Astrocyte of the hippocampus (primary cell): ENCODE results near the gene FKBP3.
"Not testable (repeated sequence)": the region's sequence is repeated elsewhere in the genome, so short reads cannot be mapped to it uniquely, and the experiment has no call there.

Experiments
- DNase-seq: peaks from one replicate; pipeline ENCODE4 v3.0.0; 2011; ENCODE audit warnings: low read depth, low spot score

Gene FKBP3

DNA sequence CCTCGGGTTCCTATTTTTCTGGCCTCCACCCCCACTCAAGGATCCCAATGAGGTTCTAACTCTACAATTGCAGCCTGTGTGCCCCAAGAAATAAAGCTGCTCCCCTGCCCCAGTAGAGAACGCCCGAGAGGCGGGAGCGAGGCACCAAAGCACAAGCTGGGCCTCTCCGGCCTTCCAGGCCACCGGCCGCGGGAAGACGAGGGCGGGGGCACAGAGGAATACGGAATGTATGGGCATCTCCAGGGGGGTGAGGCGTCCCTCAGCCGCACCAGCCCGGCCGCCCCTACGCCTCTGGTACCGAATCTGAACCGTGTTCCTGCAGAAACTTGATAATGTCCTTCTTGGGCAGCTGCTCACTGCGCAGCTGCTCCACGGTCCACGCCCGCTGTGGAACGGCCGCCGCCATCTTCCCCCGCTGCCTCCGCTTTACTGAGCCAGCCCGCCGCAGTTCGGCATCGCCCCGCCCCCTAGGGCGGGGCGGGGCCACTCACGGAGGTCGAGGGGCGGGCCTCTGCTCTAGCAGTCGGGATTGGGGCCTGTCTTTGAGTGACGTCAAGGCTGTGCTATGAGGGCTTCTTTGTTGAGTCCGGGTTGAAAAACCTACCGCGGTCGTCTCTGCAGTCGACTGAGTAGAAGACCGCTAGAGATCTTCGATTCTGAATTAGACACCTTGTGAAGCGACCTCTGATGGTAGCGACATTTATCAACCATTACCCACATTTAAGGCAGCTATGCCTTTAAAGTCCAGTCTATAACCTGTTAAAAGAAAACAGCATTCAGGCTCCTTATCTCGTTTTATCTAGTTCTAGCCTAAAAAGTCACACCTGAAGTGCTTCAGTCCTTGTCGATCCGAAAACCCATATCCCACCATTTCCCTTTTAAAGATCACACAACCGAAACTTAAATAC, at the start of gene FKBP3:
Gene FKBP3 (minus strand): TSS at position 431 of the 908 bp plus-strand sequence. CDS start 25 bp downstream, at position 406.
- peak; percentile 99 for DNase-seq

DNA sequence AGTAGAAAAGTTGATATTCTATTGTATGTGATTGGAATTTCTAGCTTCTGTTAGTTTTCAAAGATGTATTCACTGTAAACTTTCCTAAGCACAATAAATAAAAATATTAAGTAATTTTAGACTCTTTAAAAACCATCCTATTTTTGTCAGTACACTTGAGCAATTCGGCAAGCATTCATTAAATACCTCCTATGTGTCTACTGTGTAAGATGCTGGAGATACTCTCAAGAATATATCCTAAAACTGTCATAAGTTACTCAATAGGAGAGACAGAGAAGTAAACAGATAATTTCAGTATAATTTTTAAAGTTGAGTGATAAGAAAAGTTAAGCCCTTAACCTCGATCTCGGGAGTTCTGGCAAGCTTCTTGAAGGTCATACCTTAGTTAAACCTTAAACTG, 47.5 kb upstream of the FKBP3 start:
- no peak for DNase-seq

DNA sequence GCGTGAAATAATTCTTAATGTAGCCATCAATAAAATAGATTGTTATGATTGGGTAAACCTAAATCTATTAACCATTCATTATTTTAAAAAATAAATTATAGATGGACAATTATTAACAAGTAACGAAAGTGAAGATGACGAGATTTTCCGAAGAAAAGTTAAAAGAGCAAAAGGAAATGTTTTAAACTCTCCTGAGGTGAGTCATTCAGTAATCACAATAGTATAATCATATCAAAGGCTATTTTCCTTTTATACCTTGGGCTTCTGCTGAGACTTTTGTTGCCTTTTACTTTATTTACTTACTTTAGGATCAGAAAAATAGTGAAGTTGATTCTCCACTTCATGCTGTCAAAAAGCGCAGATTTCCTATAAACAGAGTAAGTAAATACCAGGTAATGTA, 47.0 kb upstream of the FKBP3 start:
- peak; percentile 19 for DNase-seq

DNA sequence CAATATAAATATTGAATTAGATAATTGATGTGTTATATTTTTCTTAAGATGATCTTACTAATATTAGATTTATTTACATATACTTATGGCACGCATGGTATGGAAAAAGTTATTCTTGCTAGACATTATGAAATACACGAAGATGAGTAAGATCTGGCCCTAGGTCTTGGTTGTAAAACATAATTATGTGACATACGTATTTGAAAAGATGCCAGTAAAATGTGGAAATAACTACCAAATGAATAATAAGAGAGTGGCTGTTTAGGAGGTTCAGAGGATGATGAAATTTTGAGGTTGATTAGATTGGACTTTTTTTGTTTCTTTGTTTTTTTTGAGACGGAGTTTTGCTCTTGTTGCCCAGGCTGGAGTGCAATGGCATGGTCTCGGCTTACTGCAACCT, 42.8 kb upstream of the FKBP3 start:
- no peak for DNase-seq

DNA sequence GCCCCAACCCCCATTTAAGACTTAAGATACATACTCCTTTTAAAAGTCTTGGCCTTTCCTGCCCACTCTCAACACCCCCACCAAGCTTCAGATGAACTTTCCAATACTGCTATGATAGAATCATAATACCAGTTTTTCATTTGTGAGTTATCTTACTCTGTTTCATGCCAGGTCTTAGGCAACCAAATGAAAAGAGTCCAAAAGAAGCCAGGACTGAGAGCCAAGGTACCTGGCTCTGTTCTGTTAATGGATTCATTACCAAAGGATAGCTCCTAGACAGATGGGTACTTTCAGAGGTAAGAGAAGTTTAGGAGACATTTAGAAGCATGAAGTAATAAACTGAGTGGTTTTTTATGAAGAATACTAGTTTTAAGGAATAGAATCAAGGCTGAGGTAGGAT, 35.6 kb upstream of the FKBP3 start:
- no peak for DNase-seq

DNA sequence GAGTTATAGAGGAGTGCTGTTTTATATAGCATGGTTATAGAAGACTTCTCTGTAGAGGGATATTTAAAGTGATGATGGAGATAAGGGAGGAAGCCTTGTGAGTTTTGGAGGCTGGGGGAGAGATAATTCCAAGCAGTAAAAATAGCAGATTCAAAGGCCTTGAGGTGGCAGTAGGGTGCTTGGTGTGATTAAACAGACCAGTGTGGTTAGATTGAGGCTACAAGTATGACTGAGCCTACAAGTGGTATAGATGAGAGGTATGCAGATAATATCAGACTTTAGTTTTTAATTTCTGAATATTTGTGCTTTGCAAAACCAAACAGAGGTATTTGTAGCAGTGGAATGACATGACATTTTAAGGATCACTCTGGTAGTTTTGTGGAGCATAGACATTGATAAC, 21.8 kb upstream of the FKBP3 start:
- DNase-seq, result peak; percentile 10

DNA sequence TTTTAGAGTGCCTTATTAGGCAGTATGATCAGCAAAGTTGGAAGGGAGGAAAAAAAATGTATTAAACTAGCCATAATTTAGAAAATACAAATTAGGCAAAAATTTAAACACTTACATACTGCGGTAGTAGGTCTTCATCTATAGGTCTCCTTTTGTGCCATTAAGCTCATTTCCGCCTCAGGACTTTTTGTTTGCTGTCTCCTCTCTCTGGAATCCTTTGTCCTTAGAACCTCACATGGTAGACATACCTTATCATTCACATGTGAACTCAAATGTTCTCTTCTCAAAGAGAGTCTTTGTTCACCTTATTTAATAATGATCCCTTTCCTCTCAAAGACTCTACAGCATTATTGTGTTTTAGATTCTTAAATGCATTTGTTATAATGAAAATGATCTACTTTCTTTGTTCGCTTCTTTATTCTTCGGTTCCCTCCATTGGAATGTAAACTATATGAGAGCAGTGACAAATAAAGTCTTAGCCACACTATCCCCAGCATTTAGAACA, 16.2 kb upstream of the FKBP3 start:
- DNase-seq, result no peak

DNA sequence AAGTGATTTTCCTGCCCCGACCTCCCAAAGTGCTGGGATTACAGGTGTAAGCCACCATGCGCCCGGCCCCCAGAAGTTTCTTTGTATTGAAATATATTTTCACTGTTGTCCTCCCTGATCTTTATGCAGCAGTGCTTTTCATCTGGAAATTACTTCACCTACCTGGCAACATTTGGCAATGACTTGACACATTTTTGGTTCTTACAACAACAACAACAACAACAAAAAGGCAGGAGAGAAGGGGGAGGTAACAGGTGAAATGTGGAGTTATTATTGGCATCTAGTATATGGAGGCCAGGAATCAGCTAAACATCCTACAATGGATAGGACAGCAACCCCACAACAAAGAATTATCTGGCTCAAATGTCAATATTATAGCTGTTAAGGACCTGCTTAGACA, 15.3 kb upstream of the FKBP3 start:
- no peak for DNase-seq

DNA sequence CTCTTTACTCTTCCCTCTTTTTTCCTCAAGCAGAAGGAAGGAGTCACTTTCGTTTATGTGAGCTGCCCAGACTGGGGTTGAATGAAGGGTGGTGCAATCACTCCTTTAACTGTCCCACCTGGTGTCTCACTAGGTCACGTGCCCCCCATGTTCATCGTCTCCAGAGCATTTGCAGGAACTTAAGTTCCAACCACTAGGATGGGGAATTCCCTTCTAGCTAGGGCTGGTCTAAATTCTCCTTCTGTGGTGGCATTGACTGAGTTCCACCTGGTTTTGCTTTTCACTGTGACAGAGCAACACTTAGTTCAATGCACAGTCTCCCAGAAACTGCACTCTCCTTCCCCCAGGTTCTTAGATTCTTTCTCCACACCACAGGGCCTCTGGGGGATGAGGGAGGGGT, 10.9 kb upstream of the FKBP3 start:
- DNase-seq, result no peak

DNA sequence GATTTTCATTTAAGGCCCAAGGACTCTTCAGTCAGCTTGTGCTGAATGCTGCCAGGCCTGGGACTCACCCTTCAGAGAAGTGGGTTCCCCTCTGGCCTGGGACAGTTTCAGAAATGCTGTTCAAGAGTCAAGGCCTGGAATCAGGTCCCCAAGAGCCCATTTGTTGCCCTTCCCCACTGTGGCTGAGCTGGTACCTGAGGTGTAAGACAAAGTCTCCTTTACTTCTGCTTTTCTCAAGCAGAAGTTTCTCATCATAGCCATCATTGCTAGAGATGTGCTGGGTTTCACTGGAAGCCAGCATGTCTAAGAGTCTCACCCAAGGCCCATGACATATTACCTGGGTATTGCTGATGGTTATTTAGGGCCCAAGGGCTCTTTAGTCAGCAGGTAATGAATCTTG, 10.4 kb upstream of the FKBP3 start:
- no peak for DNase-seq

DNA sequence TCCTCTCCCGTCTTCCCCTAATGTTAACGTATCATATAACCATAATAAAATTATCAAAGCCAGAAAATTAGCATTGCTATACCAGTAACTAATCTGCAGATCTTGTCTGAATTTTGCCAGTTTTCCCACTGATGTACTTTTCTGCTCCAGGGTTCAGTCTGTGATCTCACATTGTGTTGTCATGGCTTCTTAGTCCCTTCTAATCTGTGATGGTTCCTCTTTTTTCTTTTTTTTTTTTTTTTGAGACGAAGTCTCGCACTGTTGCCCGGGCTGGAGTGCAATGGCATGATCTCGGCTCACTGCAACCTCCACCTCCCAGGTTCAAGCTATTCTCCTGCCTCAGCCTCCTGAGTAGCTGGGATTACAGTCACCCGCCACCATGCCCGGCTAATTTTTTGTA, 7.8 kb upstream of the FKBP3 start:
- not testable (repeated sequence) for DNase-seq

DNA sequence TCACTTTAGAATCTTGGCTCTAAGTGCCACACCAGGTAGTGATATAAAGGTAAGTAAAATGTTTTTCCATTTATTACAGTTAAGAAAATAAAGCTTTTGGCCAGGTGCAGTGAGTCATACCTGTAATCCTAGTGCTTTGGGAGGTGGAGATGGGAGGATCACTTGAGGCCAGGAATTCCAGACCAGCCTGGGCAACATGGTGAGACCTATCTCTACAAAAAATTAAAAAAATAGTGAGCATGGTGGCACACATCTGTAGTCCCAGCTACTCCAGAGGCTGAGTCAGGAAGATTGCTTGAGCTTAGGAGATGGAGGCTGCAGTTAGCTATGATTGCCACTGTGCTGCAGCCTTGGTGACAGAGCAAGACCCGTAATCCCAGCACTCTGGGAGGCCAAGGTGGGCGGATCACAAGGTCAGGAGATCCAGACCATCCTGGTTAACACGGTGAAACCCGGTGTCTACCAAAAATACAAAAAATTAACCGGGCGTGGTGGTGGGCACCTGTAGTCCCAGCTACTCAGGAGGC, 6.4 kb upstream of the FKBP3 start:
- no peak for DNase-seq

DNA sequence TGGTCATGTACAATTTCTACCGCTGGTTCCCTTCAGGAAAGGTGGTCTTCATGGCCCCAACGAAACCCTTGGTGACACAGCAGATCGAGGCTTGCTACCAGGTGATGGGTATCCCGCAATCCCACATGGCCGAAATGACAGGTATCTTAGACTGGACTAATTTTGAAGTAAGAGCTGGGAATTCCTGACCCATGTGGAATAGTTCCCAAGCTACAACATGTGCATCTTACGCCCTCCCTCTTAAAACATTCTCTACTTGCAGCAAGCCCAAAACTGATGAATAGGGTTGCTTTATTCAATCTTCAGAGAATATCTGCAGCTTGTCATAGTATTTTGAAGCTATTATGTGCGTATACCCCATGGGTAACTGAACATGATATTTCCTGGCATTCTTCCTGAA, 2.1 kb upstream of the FKBP3 start:
- no peak for DNase-seq

DNA sequence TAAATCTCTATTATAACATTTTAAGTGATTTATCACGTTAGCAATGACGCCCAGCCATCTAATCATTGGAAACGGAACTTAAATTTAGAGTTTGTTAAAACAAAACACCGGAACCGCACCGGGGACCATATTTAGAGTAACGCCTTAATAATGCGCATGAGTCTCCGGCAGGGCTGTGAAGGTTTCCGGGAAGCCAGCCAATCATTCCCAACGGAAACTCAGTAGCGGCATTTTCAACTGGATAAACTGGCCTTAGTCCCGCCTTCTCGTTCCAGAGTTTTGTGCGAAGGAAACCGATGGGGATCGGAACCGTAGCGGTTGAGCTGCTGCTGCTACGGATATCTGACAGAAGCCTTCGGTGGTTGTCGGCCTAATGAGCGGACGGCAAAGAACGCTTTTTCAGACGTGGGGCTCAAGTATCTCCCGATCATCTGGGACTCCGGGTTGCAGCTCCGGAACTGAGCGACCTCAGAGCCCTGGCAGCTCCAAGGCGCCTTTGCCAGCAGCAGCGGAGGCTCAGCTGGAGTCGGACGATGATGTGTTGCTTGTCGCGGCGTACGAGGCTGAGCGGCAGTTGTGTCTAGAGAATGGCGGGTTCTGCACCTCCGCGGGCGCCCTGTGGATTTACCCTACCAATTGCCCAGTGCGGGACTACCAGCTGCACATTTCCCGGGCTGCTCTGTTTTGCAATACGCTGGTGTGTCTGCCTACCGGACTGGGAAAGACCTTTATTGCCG, 1.5 kb upstream of the FKBP3 start, which contains the start of gene FANCM:
Gene FANCM (plus strand): TSS at position 272 of the 737 bp plus-strand sequence. CDS start 102 bp downstream, at position 374.
- peak; percentile 98 for DNase-seq

DNA sequence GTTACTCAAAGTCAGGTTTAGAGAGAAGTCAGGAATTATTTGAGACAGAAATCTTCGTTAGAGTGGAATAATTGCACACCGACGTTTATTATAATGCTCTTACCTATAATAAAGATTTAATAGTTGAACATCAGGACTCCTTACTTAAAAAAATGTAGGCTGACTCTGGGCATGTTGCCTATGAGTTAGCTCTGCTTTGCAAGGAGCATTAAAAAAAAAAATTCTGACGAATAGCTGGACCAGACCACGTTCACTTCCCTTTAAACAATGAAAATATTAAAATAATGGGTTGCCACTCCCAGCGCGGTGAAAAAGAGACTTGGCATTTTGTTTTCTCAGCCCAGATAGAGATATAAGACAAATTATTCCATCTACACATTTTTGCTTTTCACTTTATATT, 875 bp upstream of the FKBP3 start:
- peak; percentile 44 for DNase-seq

DNA sequence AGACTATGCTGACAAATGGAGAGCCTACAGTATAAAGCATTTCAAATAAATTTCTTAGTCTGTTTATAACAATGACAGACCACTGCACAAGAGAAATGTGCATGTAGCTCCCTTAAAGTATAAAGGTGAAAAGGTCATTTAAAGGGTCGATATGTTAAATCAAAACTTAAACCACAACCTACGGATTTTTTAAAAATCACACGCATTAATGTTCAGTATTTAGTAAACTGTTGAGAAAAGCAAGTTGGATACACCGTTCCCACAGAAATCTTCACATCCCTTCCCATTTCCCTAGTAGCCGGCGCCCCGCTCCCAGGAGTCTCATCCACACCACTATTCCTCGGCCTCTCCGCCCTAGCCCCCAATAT, 614 bp downstream of the FKBP3 start:
- no peak for DNase-seq

DNA sequence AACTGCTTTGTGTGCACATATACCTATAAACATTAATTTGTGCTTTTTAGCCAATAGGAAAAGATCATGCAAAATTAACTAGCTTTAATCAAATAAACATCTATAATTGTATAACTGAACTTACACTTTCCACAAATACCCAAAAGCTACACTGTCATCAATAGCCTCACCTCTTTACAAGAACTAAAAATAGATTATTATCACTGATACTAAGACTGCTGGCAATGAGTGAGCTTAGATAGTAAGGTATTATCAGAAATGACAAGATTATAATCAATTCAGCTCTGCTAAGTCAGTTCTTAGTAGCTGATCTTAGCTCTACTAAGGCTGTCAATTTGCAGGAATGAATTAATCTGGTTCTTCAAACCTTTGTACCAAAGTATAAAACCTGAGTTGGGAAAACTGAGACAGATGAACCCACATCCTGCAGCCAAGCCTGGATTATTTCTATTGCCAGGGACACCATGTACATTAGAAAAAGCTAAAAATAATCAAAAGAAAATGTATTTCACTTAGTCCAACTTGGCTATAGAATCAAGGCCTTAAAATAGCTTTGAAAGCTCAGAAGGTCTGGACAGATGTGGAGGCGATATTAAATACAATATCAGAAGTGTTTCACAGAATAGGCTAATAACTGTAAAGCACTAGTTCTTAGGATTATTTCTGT, 5.2 kb downstream of the FKBP3 start:
- no peak for DNase-seq

DNA sequence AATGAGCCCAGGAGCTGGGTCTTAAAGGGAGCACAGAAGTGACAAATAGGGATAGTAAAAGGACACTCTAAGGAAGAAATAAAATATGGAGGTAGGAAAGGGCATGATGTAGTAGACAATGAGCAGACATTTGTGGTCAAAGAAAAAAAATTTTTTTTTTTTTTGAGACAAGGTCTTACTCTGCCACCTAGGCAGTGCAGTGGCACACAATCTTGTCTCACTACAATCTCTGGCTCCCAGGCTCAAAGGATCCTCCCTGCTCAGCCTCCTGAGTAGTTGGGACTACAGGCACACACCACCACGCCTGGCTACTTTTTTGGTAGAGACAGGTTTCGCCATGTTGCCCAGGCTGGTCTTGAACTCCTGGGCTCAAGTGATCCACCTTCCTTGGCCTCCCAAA, 8.5 kb downstream of the FKBP3 start:
- no peak for DNase-seq

DNA sequence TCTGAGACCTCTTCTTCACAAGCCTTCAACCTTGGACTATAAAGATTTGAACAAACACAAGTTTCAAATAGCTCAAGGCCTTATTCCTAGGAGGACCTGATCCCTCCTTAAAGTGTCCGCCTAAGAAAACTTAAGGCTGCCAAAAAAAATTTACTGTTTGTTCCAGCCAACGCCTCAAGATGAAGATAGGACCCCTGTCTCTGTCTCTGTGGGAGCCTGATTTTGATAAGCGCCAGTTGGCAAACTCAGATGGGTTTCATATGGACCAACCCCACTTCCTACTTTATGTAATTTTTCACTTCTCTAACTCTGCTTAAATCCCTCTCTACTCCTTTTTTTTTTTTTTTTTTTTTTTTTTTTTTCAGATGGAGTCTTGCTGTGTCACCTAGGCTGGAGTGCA, 11.0 kb downstream of the FKBP3 start:
- DNase-seq, result no peak

DNA sequence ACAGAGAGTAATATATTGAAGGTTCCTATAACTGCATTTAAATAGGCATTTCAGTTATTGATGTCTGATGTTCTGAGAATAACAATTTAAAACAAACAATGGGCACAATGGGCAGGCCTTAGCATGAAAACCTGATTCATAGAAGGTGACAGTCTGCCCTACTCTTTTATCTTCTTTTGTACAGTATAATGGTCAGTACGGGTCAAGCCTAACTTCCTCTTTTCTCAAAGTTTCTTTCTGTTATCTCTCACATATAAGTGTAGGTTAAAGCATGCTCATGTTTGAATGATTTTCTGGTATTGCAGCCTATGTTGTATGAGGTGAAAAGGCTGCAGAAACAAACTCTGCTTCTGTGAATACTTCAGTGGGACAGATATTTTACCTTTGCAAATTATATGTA, 14.2 kb downstream of the FKBP3 start:
- DNase-seq, result no peak

DNA sequence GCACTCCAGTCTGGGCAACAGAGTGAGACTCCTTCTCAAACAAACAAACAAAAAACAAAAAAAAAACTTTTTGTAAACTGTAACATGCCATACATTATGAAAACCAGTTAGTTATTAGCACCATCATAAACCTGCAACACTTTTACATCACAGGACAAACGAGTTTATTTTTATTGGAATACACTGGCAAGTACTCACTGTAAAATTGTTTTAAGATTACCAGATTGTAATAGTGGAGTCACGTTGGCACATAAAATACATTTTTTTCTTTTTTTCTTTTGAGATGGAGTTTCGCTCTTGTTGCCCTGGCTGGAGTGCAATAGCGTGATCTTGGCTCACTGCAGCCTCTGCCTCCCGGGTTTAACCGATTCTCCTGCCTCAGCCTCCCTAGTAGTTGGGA, 15.7 kb downstream of the FKBP3 start:
- DNase-seq, result no peak

DNA sequence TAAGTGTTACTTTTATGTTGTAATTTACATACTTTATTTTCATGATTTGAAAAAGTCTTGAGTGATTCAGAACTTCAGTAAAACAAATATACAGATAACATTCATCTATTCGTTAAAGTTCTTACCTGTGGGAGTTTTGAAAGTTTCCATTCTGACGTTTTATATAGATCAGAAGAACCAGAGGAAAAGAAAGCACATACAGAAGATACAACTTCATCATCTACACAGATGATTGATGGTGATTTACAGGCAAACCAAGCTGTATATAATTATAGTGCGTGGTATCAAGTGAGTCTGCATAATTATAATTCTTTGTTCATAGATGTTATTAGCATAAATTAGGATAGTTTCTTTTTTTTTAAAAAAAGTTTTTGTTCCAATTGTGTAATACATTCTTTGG, 20.0 kb downstream of the FKBP3 start:
- DNase-seq, result no peak
